HG02798 (cell line): Measurements from ENCODE around the gene RPRD1B.

Experiments
- ATAC-seq: cut with Tn5 transposase; IDR thresholded peaks from one replicate; pipeline ENCODE4 v1.9.1; 2021; ENCODE audit warnings: mild to moderate bottlenecking; ENCODE audit not compliant: unreplicated experiment, poor library complexity

Gene RPRD1B

DNA sequence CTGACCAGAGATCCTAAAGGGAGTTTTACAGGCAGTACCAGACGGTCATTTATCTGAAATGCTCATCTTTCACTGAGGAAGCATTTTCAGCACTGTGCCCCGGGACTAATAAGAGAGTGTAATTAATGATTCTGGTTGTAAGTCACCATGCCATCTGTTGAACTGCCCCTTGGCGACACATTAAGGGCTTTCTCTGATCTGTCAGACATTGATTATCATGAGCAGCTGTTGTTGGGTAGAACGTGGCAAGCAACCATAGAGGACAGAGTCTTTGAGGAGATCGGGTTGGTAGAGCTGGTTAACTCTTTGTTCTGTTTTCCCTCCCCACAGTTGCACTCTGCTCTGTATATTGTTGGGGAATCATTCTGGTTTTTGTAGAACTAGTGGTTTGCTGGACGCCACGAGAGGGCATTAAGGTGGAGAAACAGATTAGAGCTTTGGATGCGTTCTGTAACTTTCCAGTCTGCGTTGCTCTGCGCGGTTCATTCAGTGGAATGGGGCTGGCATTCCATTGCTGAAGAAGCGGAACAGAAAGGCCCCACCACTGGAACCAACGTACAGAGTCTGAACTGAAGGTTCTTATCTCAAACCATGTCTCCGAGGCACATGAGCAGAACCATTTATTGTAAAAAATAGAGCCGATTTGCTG lies 34.3 kb downstream of the RPRD1B start:
- no peak for ATAC-seq

DNA sequence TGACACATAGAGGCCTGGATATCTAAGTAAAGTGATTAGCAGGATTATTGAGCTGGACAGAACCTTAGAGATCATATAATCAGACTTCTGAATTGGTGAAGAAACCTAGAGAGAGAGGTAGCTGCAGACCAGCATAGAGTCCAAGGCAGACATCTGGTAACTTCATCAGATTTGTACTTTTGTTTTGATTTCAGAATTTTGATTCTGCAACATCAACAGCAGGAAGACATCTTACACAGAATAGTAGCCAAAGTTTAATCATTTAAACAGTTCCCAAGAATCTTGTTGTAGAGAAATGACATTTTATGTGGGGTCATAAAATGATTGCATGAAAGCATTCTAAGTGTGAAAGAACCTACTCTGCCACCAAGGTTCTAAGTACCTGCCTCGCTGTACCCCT lies 39.4 kb downstream of the RPRD1B start:
- ATAC-seq: no peak

DNA sequence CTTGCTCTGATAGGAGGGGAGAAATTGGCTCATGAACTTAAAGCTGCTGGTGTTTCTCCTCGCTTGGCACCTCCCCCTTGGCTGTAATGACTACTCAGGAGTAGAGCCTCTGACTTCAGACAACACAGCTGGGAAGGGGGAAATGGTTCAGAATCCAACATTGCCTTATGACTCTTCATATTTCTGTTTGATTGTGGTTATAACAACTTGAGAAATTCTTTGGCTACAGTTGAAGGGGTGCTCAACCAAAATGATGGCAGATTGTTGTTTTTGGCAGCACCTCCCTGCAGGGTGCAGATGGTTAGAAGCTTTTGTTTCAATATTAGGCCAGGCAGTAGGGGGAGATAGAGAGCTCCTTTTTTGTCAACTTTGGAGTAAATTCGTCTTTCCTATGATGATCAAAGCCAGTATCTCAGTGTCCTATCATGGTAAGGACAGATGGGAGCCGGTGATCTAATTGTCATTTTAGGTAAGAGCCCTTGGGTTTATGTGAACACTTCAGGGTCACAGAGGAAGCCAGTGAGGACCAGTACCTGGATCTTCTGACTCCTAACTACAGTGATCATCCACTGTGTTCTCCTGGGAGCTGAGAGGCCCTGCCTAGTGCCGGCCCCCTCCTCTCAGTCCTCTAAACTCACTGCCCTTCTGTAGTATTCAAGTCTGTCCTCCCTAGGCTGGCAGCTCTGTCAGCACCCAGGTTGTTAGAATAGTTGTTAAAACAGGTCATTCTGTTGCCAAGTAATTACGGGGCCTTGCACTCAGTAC lies 39.9 kb downstream of the RPRD1B start:
- ATAC-seq: no peak

- ATAC-seq: no peak
Measured at GRCh38 chr20:38075161-38075998, 41.8 kb downstream of the RPRD1B start.

- no peak for ATAC-seq
Measured at GRCh38 chr20:38076548-38076947, 43.0 kb downstream of the RPRD1B start.

- ATAC-seq: no peak
Measured at GRCh38 chr20:38078084-38078483, 44.5 kb downstream of the RPRD1B start.

DNA sequence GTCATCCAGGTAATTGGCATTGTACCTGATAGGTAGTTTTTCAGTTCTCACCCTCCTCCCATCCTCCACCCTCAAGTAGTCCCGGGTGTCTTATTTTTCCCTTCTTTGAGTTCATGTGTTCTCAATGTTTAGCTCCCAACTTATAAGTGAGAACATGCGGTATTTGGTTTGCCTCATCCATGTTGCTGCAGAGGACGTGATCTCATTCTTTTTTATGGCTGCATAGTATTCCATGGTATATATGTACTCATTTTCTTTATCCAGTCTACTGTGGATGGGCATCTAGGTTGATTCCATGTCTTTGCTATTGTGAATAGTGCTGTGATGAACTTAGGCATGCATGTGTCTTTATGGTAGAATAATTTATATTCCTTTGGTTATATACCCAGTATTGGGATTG lies 45.8 kb downstream of the RPRD1B start:
- no peak for ATAC-seq

DNA sequence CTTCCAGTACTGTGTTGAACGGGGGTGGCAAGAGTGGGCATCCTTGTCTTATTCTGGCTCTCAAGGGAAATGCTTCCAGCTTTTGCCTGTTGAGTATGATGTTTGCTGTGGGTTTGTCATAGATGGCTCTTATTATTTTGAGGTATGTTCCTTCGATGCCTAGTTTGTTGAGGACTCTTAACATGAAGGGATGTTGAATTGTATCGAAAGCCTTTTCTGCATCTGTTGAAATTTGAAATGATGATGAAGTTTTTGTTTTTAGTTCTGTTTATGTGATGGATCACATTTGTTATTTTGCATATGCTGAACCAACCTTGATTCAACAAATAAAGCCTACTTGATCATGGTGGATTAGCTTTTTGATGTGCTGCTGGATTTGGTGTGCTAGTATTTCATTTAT lies 48.0 kb downstream of the RPRD1B start:
- ATAC-seq: no peak

- ATAC-seq: no peak
Measured at GRCh38 chr20:38082894-38083293, 49.3 kb downstream of the RPRD1B start.

DNA sequence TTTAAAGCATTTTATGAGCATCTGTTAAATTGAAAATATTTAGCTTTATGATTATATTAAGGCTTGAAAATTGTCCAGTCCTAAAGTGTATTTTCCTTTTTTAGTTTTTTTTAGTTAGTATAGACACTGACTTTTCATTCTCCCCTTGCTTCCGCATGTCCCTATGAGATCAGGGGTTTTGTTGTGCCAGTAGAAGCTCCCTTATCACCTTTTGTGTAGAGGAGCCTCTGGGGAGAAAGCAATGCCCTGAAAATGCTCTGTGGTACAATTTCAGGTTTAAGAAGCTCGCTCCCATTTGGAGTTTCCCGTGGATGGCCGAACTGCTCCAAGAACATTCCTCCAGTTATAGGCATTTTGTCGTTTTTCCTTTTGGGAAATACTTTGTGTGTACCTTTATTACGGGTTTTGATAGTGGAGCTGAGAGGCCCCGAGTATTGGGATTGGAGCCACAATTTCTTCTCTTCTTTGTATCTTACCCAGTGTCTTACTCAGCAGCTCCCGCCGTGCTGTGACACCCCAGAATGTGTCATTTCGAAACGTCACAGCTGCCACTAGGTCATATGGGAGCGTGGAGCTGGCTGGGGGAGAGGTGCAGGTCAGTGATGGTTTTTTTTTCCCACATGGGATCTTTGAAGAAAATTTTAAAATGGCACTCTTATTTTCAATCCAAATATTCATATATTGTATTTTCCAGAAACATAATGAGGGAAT lies 49.9 kb downstream of the RPRD1B start:
- ATAC-seq: no peak

GRCh38 chr20:38084425-38084951 lies 50.9 kb downstream of the RPRD1B start:
- ATAC-seq: no peak

DNA sequence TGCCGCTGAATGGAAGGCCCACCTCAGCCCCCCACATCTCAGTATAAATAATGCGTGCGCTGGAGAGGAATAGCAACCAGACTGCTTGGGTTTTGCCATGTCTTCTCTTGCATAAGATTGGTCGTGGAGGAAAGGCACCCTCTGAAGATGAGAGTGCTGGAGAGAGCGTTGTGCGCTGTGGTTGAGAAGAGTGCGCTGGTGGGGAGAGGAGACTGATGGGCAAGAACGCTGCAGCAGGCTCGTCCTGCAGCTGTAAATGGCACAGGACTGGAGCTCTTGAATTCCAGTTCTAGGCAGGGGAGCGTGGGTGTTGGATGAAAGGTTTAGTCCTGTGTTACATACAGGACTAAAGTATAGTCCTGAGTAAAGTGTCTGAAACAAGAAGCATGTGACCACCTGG lies 51.5 kb downstream of the RPRD1B start:
- ATAC-seq: no peak

- no peak for ATAC-seq
Measured at GRCh38 chr20:38089500-38089899, 56.0 kb downstream of the RPRD1B start.

GRCh38 chr20:38090061-38090460 lies 56.5 kb downstream of the RPRD1B start:
- no peak for ATAC-seq

DNA sequence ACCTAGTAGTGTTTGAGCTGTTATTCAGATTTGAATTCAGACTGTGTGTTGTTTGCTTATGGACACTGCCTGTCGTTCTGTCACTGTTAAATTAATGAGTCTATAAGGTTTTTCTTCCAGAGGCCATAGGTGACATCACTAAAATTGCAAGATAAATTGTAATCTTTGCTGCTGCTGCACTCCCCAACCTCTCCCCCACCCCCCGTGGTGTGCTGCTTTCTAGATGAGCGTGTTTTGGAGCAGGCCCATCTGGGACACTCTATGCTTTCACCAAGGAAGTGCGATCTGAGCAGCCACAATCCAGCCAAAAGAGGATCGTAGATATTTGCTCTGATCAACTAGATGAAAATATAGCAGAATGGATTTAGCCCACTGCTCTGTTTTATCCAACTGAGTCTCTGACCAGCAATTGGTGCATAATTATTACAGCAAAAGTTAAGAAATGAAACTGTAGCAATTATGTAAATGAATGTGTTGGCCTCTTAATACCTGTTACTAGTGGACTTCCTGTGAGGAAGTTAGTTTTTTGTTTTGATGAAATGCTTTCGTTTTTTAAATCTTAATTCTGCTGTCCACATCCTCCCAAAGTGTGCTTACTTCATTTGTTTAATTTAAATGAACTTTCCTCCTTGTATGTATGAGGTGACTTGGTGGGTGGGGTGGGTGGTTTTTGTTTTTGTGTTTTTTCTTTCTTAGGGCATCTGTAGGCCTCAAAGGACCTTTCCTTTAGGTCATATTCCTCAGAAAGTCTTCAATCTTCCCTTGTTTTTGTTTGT lies 58.1 kb downstream of the RPRD1B start:
- no peak for ATAC-seq

GRCh38 chr20:38092260-38092857 lies 58.8 kb downstream of the RPRD1B start:
- ATAC-seq: no peak

DNA sequence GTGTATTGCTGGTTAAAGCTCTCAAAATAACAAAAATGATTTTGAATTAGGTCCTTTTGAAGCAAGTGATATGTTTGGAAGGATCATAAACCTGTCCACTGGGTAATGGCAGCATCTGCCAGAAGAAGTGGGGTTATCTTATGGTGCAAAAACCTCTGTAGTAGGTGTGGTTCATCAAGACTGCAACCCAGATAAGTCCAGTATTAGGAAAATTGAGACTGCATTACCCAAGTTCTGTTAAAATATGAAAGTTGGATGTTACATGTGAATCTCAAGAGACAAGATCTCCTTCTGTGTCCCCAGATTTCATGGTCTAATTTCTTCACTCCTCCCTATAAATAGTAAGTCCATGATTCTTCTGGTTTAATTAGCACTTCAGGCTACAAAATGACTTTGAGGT lies 59.4 kb downstream of the RPRD1B start:
- no peak for ATAC-seq

- no peak for ATAC-seq
Measured at GRCh38 chr20:38093641-38094077, 60.1 kb downstream of the RPRD1B start.

- peak; percentile 75 for ATAC-seq
Measured at GRCh38 chr20:38094373-38094891, 60.9 kb downstream of the RPRD1B start.
